Mucosa of gallbladder (tissue), 1 donor: ENCODE measurements around the gene SPATA16. TPM values are rescaled to one million over a fixed set of nuclear protein-coding genes. Genes with fewer than 3 reads are reported as not detected.
"Not testable (repeated sequence)": the region's sequence is repeated elsewhere in the genome, so short reads cannot be mapped to it uniquely, and the experiment has no call there.

Source experiments
- DNase-seq: peaks from one replicate; pipeline ENCODE4 v3.0.0-alpha.2; 2020; ENCODE audit warnings: low spot score
- total RNA-seq: library from RNA; stranded (reverse); gene quantifications from one replicate; pipeline ENCODE4 v1.2.1, GENCODE V29; 2021
- donor health status: DM: no; HTN: no; CAD: no.

SPATA16 gene
- total RNA-seq, result not detected

GRCh38 chr3:173140986-173141385, at the start of gene SPATA16:
TSS of gene SPATA16 (minus strand) at chr3:173141235. CDS start at chr3:173117731, 23,504 bp downstream.
- no peak for DNase-seq

- not testable (repeated sequence) for DNase-seq
Observed at GRCh38 chr3:173183022-173183421, 42.0 kb upstream of the SPATA16 start.

GRCh38 chr3:173173652-173174051, 32.6 kb upstream of the SPATA16 start:
- DNase-seq, result no peak

- not testable (repeated sequence) for DNase-seq
Observed at GRCh38 chr3:173159139-173159538, 18.1 kb upstream of the SPATA16 start.

- DNase-seq, result not testable (repeated sequence)
Observed at GRCh38 chr3:173156533-173156932, 15.5 kb upstream of the SPATA16 start.

- DNase-seq, result no peak
Observed at GRCh38 chr3:173153631-173154030, 12.6 kb upstream of the SPATA16 start.

- DNase-seq, result no peak
Observed at GRCh38 chr3:173139420-173139819, 1.6 kb downstream of the SPATA16 start.

GRCh38 chr3:173138026-173138425, 3.0 kb downstream of the SPATA16 start:
- no peak for DNase-seq

GRCh38 chr3:173135059-173135458, 6.0 kb downstream of the SPATA16 start:
- DNase-seq, result no peak

- DNase-seq, result no peak
Observed at GRCh38 chr3:173128633-173129032, 12.4 kb downstream of the SPATA16 start.

GRCh38 chr3:173111321-173111720, 29.7 kb downstream of the SPATA16 start:
- no peak for DNase-seq

GRCh38 chr3:173109143-173109542, 31.9 kb downstream of the SPATA16 start:
- DNase-seq, result no peak

- DNase-seq, result no peak
Observed at GRCh38 chr3:173103469-173103868, 37.6 kb downstream of the SPATA16 start.

GRCh38 chr3:173098959-173099358, 42.1 kb downstream of the SPATA16 start:
- no peak for DNase-seq

- DNase-seq, result no peak
Observed at GRCh38 chr3:173096994-173097785, 43.8 kb downstream of the SPATA16 start.

- DNase-seq, result no peak
Observed at GRCh38 chr3:173096140-173096539, 44.9 kb downstream of the SPATA16 start.

- no peak for DNase-seq
Observed at GRCh38 chr3:173092038-173092437, 49.0 kb downstream of the SPATA16 start.

- no peak for DNase-seq
Observed at GRCh38 chr3:173090492-173090891, 50.5 kb downstream of the SPATA16 start.

GRCh38 chr3:173089283-173089682, 51.8 kb downstream of the SPATA16 start:
- no peak for DNase-seq

GRCh38 chr3:173078525-173078924, 62.5 kb downstream of the SPATA16 start:
- DNase-seq, result no peak

GRCh38 chr3:173066044-173067004, 74.7 kb downstream of the SPATA16 start:
- peak; percentile 34 for DNase-seq

GRCh38 chr3:173065543-173065981, 75.5 kb downstream of the SPATA16 start:
- peak; percentile 20 for DNase-seq
